T-helper 17 cell (primary cell): ENCODE measurements around the gene ADARB1. TPM values are rescaled to one million over a fixed set of nuclear protein-coding genes. Genes with fewer than 3 reads are reported as not detected.
A peak's percentile ranks its signal among the peaks of the same experiment; 100 is the strongest.

Source experiments
- ATAC-seq: fragments of 150-1000 bp; cut with Tn5 transposase; 2 replicates; pipeline ENCODE4 v1.10.0; 2021; ENCODE audit warnings: mild to moderate bottlenecking, moderate library complexity
- DNase-seq, 3 donors: peaks; one replicate each; pipeline versions ENCODE4 v3.0.0 to v3.0.0-alpha.2; 2020 to 2021
- H3K9me3 ChIP-seq: one replicate; pipeline ENCODE4 v1.7.0; 2013; ENCODE audit warnings: low read length, mild to moderate bottlenecking; ENCODE audit not compliant: control insufficient read depth, poor library complexity, severe bottlenecking
- H3K27ac Mint-ChIP-seq: one replicate; pipeline ENCODE4 v1.8.0; 2022; ENCODE audit warnings: mild to moderate bottlenecking, moderate library complexity, mixed read lengths
- H3K27me3 Mint-ChIP-seq: one replicate; pipeline ENCODE4 v1.8.0; 2022; ENCODE audit warnings: mixed read lengths
- H3K36me3 Mint-ChIP-seq: one replicate; pipeline ENCODE4 v1.8.0; 2022; ENCODE audit warnings: low read depth, mixed read lengths
- H3K4me1 Mint-ChIP-seq: one replicate; pipeline ENCODE4 v1.8.0; 2022; ENCODE audit warnings: mild to moderate bottlenecking, mixed read lengths
- H3K4me3 Mint-ChIP-seq: one replicate; pipeline ENCODE4 v1.8.0; 2022; ENCODE audit warnings: mild to moderate bottlenecking, moderate library complexity, mixed read lengths
- total RNA-seq, 4 donors: library from RNA in 2 of 4; stranded (reverse) in 2 of 4; gene quantifications; one replicate each; pipeline ENCODE4 v1.2.3 and lab custom pipeline; 2022 to 2026

Gene ADARB1
- total RNA-seq, 2 donors from 2014 or later = 28.4 to 37.0 TPM

DNA sequence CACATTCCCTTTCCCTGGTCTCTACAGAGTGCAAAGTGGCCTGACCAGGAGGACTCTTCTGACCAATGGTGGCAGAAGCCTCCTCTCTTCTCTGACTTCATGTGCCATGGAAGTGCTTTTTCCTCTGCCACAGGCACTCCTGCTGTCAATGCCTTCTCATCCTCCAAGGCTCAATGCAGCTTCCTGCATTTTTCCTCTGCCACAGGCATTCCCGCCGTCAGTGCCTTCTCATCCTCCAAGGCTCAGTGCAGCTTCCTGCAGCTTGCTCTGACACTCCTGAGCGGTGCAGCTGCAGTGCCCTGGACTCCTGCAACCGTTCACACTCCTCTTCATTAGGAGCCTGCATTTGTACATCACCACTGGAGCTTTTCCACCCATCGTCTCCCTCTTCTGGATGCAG is 4.7 kb upstream of the ADARB1 start:
- Mint-ChIP-seq H3K36me3 (peaks cover 2% of the 10 kb centered on the region), H3K4me3 (no peak overlapping the region), H3K27me3 (no peaks in the 10 kb centered on the region), H3K27ac (no peak overlapping the region), H3K4me1 (peaks cover 7% of the 10 kb centered on the region)
- ATAC-seq = no peak
- H3K9me3 ChIP-seq = no peaks in the 10 kb centered on the region
- DNase-seq = no peak

DNA sequence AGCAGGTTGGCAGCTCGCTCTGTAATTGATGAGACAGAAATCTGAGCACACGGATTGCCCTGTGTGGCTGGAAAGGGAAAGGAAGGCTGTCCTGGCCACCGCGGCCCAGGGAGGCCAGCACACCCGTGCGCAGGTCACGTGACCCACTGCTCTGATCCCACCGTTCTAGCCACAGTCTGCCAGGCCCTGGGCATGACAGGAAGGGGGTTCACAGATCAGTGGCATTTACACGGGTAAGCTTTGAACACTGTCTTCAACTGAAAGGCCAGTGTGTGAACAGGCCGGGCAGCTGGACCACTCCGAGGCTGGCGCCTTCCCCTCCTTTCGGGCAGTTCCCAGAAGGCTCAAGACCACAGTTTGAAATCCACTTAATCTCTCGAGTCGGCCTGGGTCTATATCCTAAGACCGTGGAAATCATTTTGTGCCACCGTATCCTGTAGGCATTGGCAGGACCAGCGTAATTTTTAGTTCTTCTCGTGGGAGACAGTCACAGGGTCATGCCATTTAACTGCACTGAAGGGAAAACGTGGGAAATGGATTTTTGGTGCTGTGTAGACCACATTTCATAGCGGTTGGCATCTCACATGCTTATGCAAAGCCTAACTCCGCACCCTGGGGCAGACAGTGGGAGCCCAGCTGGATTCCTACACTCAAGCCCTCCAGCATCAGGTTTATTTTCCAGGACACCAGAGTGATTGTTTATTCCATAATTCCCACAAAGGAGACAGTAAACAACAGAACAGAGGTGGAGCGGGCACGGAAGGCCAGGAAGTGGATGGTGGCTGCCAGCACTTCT is 3.1 kb upstream of the ADARB1 start:
- no peaks in the 10 kb centered on the region for H3K9me3 ChIP-seq
- DNase-seq (no peak), ATAC-seq (no peak)
- Mint-ChIP-seq H3K27me3 (no peaks in the 10 kb centered on the region), H3K4me1 (peaks cover 15% of the 10 kb centered on the region), H3K27ac (no peak overlapping the region), H3K4me3 (no peak overlapping the region), H3K36me3 (peaks cover 2% of the 10 kb centered on the region)

GRCh38 chr21:45071874-45072737 is 2.3 kb upstream of the ADARB1 start:
- no peak overlapping the region for H3K4me3 Mint-ChIP-seq

DNA sequence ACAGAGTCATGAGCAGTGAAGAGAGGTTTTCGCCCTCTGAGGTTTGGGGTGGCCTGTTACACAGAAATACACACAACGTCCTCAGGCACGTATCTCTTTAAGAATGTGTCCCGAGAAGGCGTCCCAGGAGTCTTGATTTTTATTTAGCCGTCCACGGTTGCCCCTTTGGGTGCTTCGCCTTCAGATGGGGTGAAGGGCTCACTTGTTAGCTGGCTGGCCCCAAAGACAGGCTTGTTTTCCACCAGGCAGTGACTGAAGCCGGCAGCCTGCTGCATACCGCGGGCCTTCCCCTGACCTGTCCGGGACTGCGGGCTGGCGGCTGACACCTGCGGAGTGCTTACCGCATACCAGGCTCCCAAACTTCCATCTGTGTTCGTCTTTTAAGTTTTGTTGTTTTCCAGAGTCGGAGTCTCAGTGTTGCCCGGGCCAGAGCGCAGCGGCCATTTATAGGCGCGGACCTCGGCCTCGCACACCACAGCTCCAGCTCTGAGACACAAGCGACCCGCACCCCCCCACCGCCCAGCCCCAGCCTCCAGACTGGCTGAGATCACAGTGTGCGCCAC is 1.6 kb upstream of the ADARB1 start:
- no peak overlapping the region for H3K4me3 Mint-ChIP-seq
- no peaks in the 10 kb centered on the region for H3K27me3 Mint-ChIP-seq
- DNase-seq (no peak), ATAC-seq (no peak)
- H3K27ac Mint-ChIP-seq = no peak overlapping the region
- H3K36me3 Mint-ChIP-seq = peaks cover 2% of the 10 kb centered on the region
- H3K9me3 ChIP-seq = no peaks in the 10 kb centered on the region
- H3K4me1 Mint-ChIP-seq = peaks cover 17% of the 10 kb centered on the region

More at GRCh38 chr21:45071874-45072737, 2.3 kb upstream of the ADARB1 start:
- Mint-ChIP-seq H3K27me3 (no peaks in the 10 kb centered on the region), H3K4me1 (peaks cover 17% of the 10 kb centered on the region), H3K27ac (no peak overlapping the region), H3K36me3 (peaks cover 2% of the 10 kb centered on the region)
- H3K9me3 ChIP-seq = no peaks in the 10 kb centered on the region
- no peak for ATAC-seq
- no peak for DNase-seq

DNA sequence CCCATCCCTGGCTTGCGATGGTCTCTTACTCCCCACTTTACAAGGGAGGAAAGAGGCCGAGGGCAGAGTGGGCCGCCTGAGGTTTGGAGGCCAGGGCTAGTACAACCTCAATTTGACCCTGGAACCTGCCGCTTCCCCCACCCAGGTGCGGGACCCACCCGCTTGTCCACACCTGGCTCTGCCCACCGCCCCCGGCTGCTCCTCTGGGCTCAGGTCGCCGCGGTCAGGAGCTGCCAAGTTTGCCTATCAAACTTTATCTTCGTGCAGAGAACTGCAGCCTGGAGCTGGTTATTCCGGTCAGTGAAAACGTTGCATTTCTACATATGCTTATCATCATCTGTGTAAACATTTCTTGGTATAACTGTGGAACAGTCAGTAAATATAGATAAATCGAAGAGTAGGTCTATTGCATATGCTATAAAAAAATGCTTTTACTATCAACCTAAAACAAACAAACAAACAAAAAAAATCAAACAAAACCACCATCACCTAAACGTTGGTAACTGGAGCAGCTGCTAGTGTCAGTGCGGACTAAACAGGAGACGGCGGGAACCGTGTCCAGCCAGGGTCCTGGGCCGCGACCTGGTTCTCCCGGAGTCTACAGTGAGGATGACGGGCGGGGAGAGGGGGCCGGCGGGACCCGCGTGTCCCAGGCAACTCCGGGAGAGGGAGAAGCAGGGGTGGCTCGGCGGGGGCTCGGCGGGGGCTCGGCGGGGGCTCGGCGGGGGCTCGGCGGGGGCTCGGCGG is 906 bp upstream of the ADARB1 start:
- no peak for DNase-seq
- no peak for ATAC-seq

DNA sequence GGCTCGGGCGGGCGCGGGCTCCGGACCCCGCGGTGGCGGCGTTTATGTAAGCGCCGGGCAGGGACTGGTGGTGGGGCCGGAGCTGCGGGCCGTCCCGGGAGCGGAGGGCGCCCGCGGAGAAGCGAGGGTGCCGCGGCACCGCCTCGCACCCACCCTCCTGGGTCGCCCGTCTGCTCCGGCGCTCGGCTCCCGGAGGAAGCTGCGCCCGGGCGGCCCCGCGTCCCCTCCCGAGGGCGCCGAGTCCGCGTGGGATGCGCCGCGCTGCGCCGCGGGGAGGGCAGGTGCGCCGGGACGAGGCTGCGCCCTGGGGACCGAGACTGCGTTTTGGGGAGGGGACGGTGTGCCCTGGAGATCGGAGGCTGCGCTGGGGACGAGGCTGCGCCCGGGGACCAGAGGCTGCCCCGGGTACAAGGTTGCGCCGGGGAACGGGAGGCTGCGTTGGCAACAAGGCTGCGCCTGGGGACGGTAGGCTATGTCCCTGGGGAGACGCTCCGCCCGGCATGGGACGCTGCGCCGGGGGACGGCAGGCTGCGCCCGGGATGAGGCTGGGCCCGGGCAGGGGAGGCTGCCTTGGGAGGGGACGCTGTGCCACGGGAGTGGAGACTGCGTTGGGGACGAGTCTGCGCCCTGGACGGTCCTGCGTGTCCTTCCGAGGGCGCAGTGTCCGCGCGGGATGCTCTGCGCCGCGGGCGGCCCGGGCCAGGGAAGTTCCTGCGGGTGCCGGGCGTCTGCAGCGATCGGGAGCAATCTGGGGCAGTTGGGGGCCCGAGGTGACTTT is 627 bp downstream of the ADARB1 start:
- Mint-ChIP-seq H3K4me3 (peak overlapping the region; percentile 92), H3K27me3 (no peaks in the 10 kb centered on the region), H3K4me1 (peaks cover 39% of the 10 kb centered on the region), H3K27ac (peak overlapping the region; percentile 83), H3K36me3 (peaks cover 2% of the 10 kb centered on the region)
- no peaks in the 10 kb centered on the region for H3K9me3 ChIP-seq
- peak; percentile 4 for ATAC-seq
- peak in 1 of 3 donors; percentile 6 for DNase-seq

More for the DNA sequence above, 906 bp upstream of the ADARB1 start:
- peak overlapping the region; percentile 69 for H3K27ac Mint-ChIP-seq
- H3K9me3 ChIP-seq = no peaks in the 10 kb centered on the region
- peak overlapping the region; percentile 99 for H3K4me3 Mint-ChIP-seq
- peaks cover 24% of the 10 kb centered on the region for H3K4me1 Mint-ChIP-seq
- H3K36me3 Mint-ChIP-seq = peaks cover 2% of the 10 kb centered on the region
- H3K27me3 Mint-ChIP-seq = no peaks in the 10 kb centered on the region

DNA sequence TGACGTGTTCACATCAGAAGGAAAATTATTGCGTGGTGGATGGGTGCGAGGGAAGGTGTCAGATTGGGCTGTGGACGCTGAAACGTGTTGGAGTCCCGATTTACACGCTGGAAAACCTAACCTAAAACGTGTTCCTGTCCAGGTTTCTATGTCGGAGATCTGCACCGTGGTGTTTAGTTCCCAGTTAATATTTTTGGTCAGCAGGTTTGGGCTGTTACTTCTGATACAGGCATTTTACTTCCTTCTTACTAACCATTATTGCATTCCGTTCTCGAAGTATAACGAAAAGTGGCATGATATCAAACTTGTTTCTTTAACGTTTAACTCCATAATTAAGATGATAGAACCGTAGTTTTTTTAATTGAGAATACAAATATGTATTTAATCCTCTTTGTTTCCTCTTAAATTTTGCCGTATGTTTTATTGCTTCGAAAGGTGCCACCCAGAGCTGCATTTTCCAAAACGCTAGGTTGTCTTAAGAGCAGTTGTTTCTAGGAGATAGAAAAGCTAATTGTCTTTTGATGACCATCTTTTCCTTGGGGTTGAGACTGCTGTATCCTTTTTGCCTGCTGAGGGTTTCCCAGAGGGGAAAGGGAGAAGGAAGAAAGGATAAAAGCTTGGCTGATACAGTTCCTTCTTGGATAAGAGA is 1.3 kb downstream of the ADARB1 start:
- no peaks in the 10 kb centered on the region for H3K9me3 ChIP-seq
- no peak for ATAC-seq
- H3K36me3 Mint-ChIP-seq = peaks cover 2% of the 10 kb centered on the region
- DNase-seq = no peak
- peaks cover 44% of the 10 kb centered on the region for H3K4me1 Mint-ChIP-seq
- peak overlapping the region; percentile 92 for H3K4me3 Mint-ChIP-seq
- no peaks in the 10 kb centered on the region for H3K27me3 Mint-ChIP-seq
- H3K27ac Mint-ChIP-seq = peak overlapping the region; percentile 83

- ATAC-seq (no peak), DNase-seq (no peak)
- no peaks in the 10 kb centered on the region for H3K9me3 ChIP-seq
- peaks cover 49% of the 10 kb centered on the region for H3K4me1 Mint-ChIP-seq
- peak overlapping the region; percentile 92 for H3K4me3 Mint-ChIP-seq
- H3K27me3 Mint-ChIP-seq = no peaks in the 10 kb centered on the region
- peak overlapping the region; percentile 83 for H3K27ac Mint-ChIP-seq
- H3K36me3 Mint-ChIP-seq = peaks cover 2% of the 10 kb centered on the region
Measured at GRCh38 chr21:45076245-45076711, 1.9 kb downstream of the ADARB1 start.

DNA sequence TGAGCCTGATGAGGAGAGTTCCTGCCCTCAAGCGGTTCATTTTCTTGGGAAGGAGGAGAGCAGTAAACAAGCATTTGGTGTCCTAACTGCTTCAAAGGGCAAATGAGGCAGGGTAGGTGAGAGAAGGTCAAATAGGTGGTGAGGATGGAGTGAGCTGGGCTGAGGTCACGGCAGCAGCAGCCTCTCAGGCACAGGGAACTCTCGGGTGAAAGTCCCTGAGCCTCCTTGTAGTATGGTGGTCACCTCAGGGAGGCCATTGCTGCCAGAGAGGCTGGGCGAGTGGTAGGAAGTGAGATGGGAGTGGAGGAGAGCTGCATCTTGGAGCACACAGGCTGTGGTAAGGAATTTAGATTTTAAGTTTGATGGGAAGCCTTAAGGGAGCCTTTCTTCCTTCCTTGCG is 4.0 kb downstream of the ADARB1 start:
- ATAC-seq (no peak), DNase-seq (no peak)
- peaks cover 2% of the 10 kb centered on the region for H3K36me3 Mint-ChIP-seq
- H3K27ac Mint-ChIP-seq = peak overlapping the region; percentile 94
- no peaks in the 10 kb centered on the region for H3K9me3 ChIP-seq
- peaks cover 62% of the 10 kb centered on the region for H3K4me1 Mint-ChIP-seq
- H3K4me3 Mint-ChIP-seq = peak overlapping the region; percentile 45
- H3K27me3 Mint-ChIP-seq = no peaks in the 10 kb centered on the region

DNA sequence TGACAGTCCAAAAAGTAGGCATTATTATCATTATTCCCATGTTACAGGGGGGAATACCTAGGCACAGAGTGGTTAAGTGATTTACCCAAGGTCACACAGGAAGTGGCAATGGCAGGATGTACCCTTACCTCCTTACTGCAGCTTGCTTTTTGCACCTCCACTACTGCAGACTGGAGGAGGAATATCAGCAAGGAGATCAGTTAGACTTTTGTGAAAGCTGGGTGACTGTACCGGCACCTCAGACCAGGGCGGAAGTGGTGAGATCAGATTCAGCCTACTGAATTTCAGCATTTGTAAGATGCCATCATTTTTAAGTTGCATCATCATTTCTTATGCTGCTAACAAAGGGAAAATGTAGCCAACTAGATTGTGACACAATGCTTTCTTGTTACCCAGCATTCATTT is 4.5 kb downstream of the ADARB1 start:
- H3K9me3 ChIP-seq = no peaks in the 10 kb centered on the region
- peak overlapping the region; percentile 25 for H3K4me3 Mint-ChIP-seq
- no peaks in the 10 kb centered on the region for H3K27me3 Mint-ChIP-seq
- ATAC-seq (peak; percentile 84), DNase-seq (peak in 2 of 3 donors; percentile 48 to 69)
- H3K4me1 Mint-ChIP-seq = peaks cover 62% of the 10 kb centered on the region
- no peaks in the 10 kb centered on the region for H3K36me3 Mint-ChIP-seq
- peak overlapping the region; percentile 94 for H3K27ac Mint-ChIP-seq

GRCh38 chr21:45079351-45079750 is 5.0 kb downstream of the ADARB1 start:
- no peaks in the 10 kb centered on the region for H3K9me3 ChIP-seq
- H3K4me3 Mint-ChIP-seq = peak overlapping the region; percentile 25
- H3K4me1 Mint-ChIP-seq = peaks cover 67% of the 10 kb centered on the region
- DNase-seq (no peak), ATAC-seq (peak; percentile 5)
- no peaks in the 10 kb centered on the region for H3K27me3 Mint-ChIP-seq
- H3K36me3 Mint-ChIP-seq = no peaks in the 10 kb centered on the region
- peak overlapping the region; percentile 94 for H3K27ac Mint-ChIP-seq

GRCh38 chr21:45080232-45080631 is 5.9 kb downstream of the ADARB1 start:
- H3K27ac Mint-ChIP-seq = peak overlapping the region; percentile 94
- no peak overlapping the region for H3K4me3 Mint-ChIP-seq
- no peaks in the 10 kb centered on the region for H3K27me3 Mint-ChIP-seq
- H3K36me3 Mint-ChIP-seq = no peaks in the 10 kb centered on the region
- H3K4me1 Mint-ChIP-seq = peaks cover 75% of the 10 kb centered on the region
- no peak for DNase-seq
- no peak for ATAC-seq
- H3K9me3 ChIP-seq = no peaks in the 10 kb centered on the region
